ENCODE data around the gene CTPS1. TPM values are rescaled to one million over a fixed set of nuclear protein-coding genes. Genes with fewer than 3 reads are reported as not detected.

Gene CTPS1
- total and polyA plus RNA-seq, 3 experiments from 2014 or later = 15.5 to 156 (median 151) TPM

- H3K27ac ChIP-seq (ENCODE audit: low read depth, low read length) = no peak overlapping the region
- no peak overlapping the region for H3K4me3 ChIP-seq (ENCODE audit: low read length)
- H3K9me3 ChIP-seq (ENCODE audit: low read length) = no peaks in the 10 kb centered on the region
- DNase-seq = no peak
- H3K9me3 Mint-ChIP-seq = no peaks in the 10 kb centered on the region
- no peaks in the 10 kb centered on the region for H3K4me1 ChIP-seq (ENCODE audit: insufficient read depth, low read length)
- H3K36me3 Mint-ChIP-seq = peaks cover 0 to 4% (median 0%) of the 10 kb centered on the region in 3 donors
- POLR2A ChIA-PET = no interaction called here
- CTCF ChIA-PET = interaction anchor here (1.0 kb wide), 1 partner anchor 8 kb away, joined by 5 read pairs; no protein-coding TSS in a partner anchor
- peaks cover 2 to 8% (median 4%) of the 10 kb centered on the region in 3 donors for H3K4me1 Mint-ChIP-seq
- H3K36me3 ChIP-seq (ENCODE audit: insufficient read depth, low read length) = no peaks in the 10 kb centered on the region
- no peak overlapping the region for H3K4me3 Mint-ChIP-seq
- H3K27me3 Mint-ChIP-seq = peaks cover 9 to 33% of the 10 kb centered on the region in 2 donors
- H3K27ac Mint-ChIP-seq = no peak overlapping the region
- H3K27me3 ChIP-seq (ENCODE audit: insufficient read depth, low read length, poor library complexity, severe bottlenecking) = no peaks in the 10 kb centered on the region
Observed at GRCh38 chr1:40944326-40944725, 35.2 kb upstream of the CTPS1 start.

GRCh38 chr1:40944841-40945430 is 34.6 kb upstream of the CTPS1 start:
- H3K27me3 ChIP-seq (ENCODE audit: insufficient read depth, low read length, poor library complexity, severe bottlenecking) = no peaks in the 10 kb centered on the region
- no peak overlapping the region for H3K4me3 ChIP-seq (ENCODE audit: low read length)
- H3K27me3 Mint-ChIP-seq = peaks cover 9 to 33% of the 10 kb centered on the region in 2 donors
- no peaks in the 10 kb centered on the region for H3K36me3 ChIP-seq (ENCODE audit: insufficient read depth, low read length)
- POLR2A ChIA-PET = no interaction called here
- H3K9me3 ChIP-seq (ENCODE audit: low read length) = no peaks in the 10 kb centered on the region
- no peak for DNase-seq
- no peak overlapping the region for H3K27ac ChIP-seq (ENCODE audit: low read depth, low read length)
- H3K27ac Mint-ChIP-seq = peak overlapping the region in 1 of 8 donors; percentile 76
- H3K4me3 Mint-ChIP-seq = no peak overlapping the region
- H3K9me3 Mint-ChIP-seq = no peaks in the 10 kb centered on the region
- CTCF ChIA-PET = interaction anchor here (1.0 kb wide), 1 partner anchor 8 kb away, joined by 5 read pairs; no protein-coding TSS in a partner anchor
- no peaks in the 10 kb centered on the region for H3K4me1 ChIP-seq (ENCODE audit: insufficient read depth, low read length)
- peaks cover 0 to 4% (median 0%) of the 10 kb centered on the region in 3 donors for H3K36me3 Mint-ChIP-seq
- H3K4me1 Mint-ChIP-seq = peaks cover 2 to 8% (median 4%) of the 10 kb centered on the region in 3 donors

- Histone ChIP-seq H3K9me3 (ENCODE audit: low read length) (no peaks in the 10 kb centered on the region), H3K36me3 (ENCODE audit: insufficient read depth, low read length) (no peaks in the 10 kb centered on the region), H3K4me3 (ENCODE audit: low read length) (no peak overlapping the region), H3K4me1 (ENCODE audit: insufficient read depth, low read length) (no peaks in the 10 kb centered on the region), H3K27me3 (ENCODE audit: insufficient read depth, low read length, poor library complexity, severe bottlenecking) (no peaks in the 10 kb centered on the region), H3K27ac (ENCODE audit: low read depth, low read length) (no peak overlapping the region)
- H3K27ac Mint-ChIP-seq = no peak overlapping the region
- no peaks in the 10 kb centered on the region for H3K9me3 Mint-ChIP-seq
- no peak for DNase-seq
- H3K4me1 Mint-ChIP-seq = peaks cover 2 to 8% (median 4%) of the 10 kb centered on the region in 3 donors
- H3K4me3 Mint-ChIP-seq = no peak overlapping the region
- peaks cover 9 to 33% of the 10 kb centered on the region in 2 donors for H3K27me3 Mint-ChIP-seq
- peaks cover 0 to 4% (median 0%) of the 10 kb centered on the region in 3 donors for H3K36me3 Mint-ChIP-seq
- CTCF ChIA-PET = no interaction called here
- POLR2A ChIA-PET = no interaction called here
Observed at GRCh38 chr1:40945491-40945973, 34.0 kb upstream of the CTPS1 start.

GRCh38 chr1:40948741-40949443 is 30.6 kb upstream of the CTPS1 start:
- Mint-ChIP-seq H3K4me1 (peaks cover 2 to 16% (median 12%) of the 10 kb centered on the region in 3 donors), H3K36me3 (peaks cover 0 to 4% (median 0%) of the 10 kb centered on the region in 3 donors), H3K27me3 (peaks cover 19 to 35% of the 10 kb centered on the region in 2 donors), H3K9me3 (no peaks in the 10 kb centered on the region), H3K4me3 (no peak overlapping the region), H3K27ac (peak overlapping the region in 1 of 8 donors; percentile 6)
- Histone ChIP-seq H3K9me3 (ENCODE audit: low read length) (no peaks in the 10 kb centered on the region), H3K27ac (ENCODE audit: low read depth, low read length) (no peak overlapping the region), H3K4me1 (ENCODE audit: insufficient read depth, low read length) (peaks cover 7% of the 10 kb centered on the region), H3K27me3 (ENCODE audit: insufficient read depth, low read length, poor library complexity, severe bottlenecking) (no peaks in the 10 kb centered on the region), H3K4me3 (ENCODE audit: low read length) (no peak overlapping the region), H3K36me3 (ENCODE audit: insufficient read depth, low read length) (no peaks in the 10 kb centered on the region)
- ChIA-PET POLR2A (no interaction called here), CTCF (interaction anchor here (0.8 to 2.2 kb wide), 8 partner anchors 9 to 336 kb away, joined by 3 to 8 read pairs (median 4); no protein-coding TSS in a partner anchor)
- peak in 4 of 5 donors; percentile 11 to 51 (median 23) for DNase-seq

GRCh38 chr1:40949563-40949962 is 29.9 kb upstream of the CTPS1 start:
- Mint-ChIP-seq H3K9me3 (no peaks in the 10 kb centered on the region), H3K27ac (peak overlapping the region in 1 of 8 donors; percentile 6), H3K4me3 (no peak overlapping the region), H3K27me3 (peaks cover 19 to 35% of the 10 kb centered on the region in 2 donors), H3K36me3 (peaks cover 0 to 4% (median 0%) of the 10 kb centered on the region in 3 donors), H3K4me1 (peaks cover 2 to 16% (median 12%) of the 10 kb centered on the region in 3 donors)
- no peak for DNase-seq
- CTCF ChIA-PET = interaction anchor here (0.9 to 2.2 kb wide), 5 partner anchors 10 to 337 kb away, joined by 3 to 8 read pairs (median 3); no protein-coding TSS in a partner anchor
- no peaks in the 10 kb centered on the region for H3K36me3 ChIP-seq (ENCODE audit: insufficient read depth, low read length)
- no peaks in the 10 kb centered on the region for H3K9me3 ChIP-seq (ENCODE audit: low read length)
- H3K27ac ChIP-seq (ENCODE audit: low read depth, low read length) = no peak overlapping the region
- POLR2A ChIA-PET = no interaction called here
- peaks cover 7% of the 10 kb centered on the region for H3K4me1 ChIP-seq (ENCODE audit: insufficient read depth, low read length)
- H3K4me3 ChIP-seq (ENCODE audit: low read length) = no peak overlapping the region
- no peaks in the 10 kb centered on the region for H3K27me3 ChIP-seq (ENCODE audit: insufficient read depth, low read length, poor library complexity, severe bottlenecking)

GRCh38 chr1:40951943-40952743 is 27.4 kb upstream of the CTPS1 start:
- H3K4me1 Mint-ChIP-seq = peaks cover 2 to 16% (median 12%) of the 10 kb centered on the region in 3 donors
- Histone ChIP-seq H3K27me3 (ENCODE audit: insufficient read depth, low read length, poor library complexity, severe bottlenecking) (no peaks in the 10 kb centered on the region), H3K4me1 (ENCODE audit: insufficient read depth, low read length) (peaks cover 7% of the 10 kb centered on the region), H3K27ac (ENCODE audit: low read depth, low read length) (no peak overlapping the region), H3K36me3 (ENCODE audit: insufficient read depth, low read length) (no peaks in the 10 kb centered on the region), H3K4me3 (ENCODE audit: low read length) (no peak overlapping the region), H3K9me3 (ENCODE audit: low read length) (no peaks in the 10 kb centered on the region)
- ChIA-PET CTCF (interaction anchor here (0.6 to 4.0 kb wide), 25 partner anchors 8 to 1346 kb away, joined by 3 to 22 read pairs (median 4); partner anchors contain the start of gene CITED4), POLR2A (interaction anchor here (1.0 kb wide), 1 partner anchor 90 kb away, joined by 4 read pairs; the partner anchor contains the start of gene CITED4)
- H3K9me3 Mint-ChIP-seq = no peaks in the 10 kb centered on the region
- H3K36me3 Mint-ChIP-seq = peaks cover 0 to 4% (median 0%) of the 10 kb centered on the region in 3 donors
- no peak overlapping the region for H3K27ac Mint-ChIP-seq
- peaks cover 19 to 33% of the 10 kb centered on the region in 2 donors for H3K27me3 Mint-ChIP-seq
- peak overlapping the region in 1 of 7 donors; percentile 20 for H3K4me3 Mint-ChIP-seq
- DNase-seq = peak; percentile 30 to 64 (median 42)

GRCh38 chr1:40952744-40953315 is 26.7 kb upstream of the CTPS1 start:
- H3K27ac Mint-ChIP-seq = no peak overlapping the region
- Histone ChIP-seq H3K4me3 (ENCODE audit: low read length) (no peak overlapping the region), H3K27me3 (ENCODE audit: insufficient read depth, low read length, poor library complexity, severe bottlenecking) (no peaks in the 10 kb centered on the region), H3K9me3 (ENCODE audit: low read length) (no peaks in the 10 kb centered on the region), H3K4me1 (ENCODE audit: insufficient read depth, low read length) (peaks cover 7% of the 10 kb centered on the region), H3K27ac (ENCODE audit: low read depth, low read length) (no peak overlapping the region), H3K36me3 (ENCODE audit: insufficient read depth, low read length) (no peaks in the 10 kb centered on the region)
- CTCF ChIA-PET = interaction anchor here (0.6 to 4.0 kb wide), 21 partner anchors 9 to 1346 kb away, joined by 3 to 22 read pairs (median 4); partner anchors contain the start of gene CITED4
- no peaks in the 10 kb centered on the region for H3K9me3 Mint-ChIP-seq
- DNase-seq = no peak
- POLR2A ChIA-PET = interaction anchor here (1.0 kb wide), 1 partner anchor 91 kb away, joined by 4 read pairs; the partner anchor contains the start of gene CITED4
- peaks cover 0 to 4% (median 0%) of the 10 kb centered on the region in 3 donors for H3K36me3 Mint-ChIP-seq
- peaks cover 2 to 16% (median 12%) of the 10 kb centered on the region in 3 donors for H3K4me1 Mint-ChIP-seq
- no peak overlapping the region for H3K4me3 Mint-ChIP-seq
- peaks cover 19 to 33% of the 10 kb centered on the region in 2 donors for H3K27me3 Mint-ChIP-seq
